Measurements from ENCODE around the gene MYO1A.

MYO1A gene

GRCh38 chr12:57087010-57087690, 37.2 kb upstream of the MYO1A start (continued):
- no peak for TF ChIP-seq YY1 (tag by site-specific recombination; IDR thresholded peaks at IDR 0.05)
- TF ChIP-seq GLI4 (tag by site-specific recombination; IDR thresholded peaks at IDR 0.05), result no peak
- no peak for TF ChIP-seq REPIN1 (tag by site-specific recombination; IDR thresholded peaks at IDR 0.05; ENCODE audit: low read depth)
- TF ChIP-seq ZNF701 (tag by site-specific recombination; IDR thresholded peaks at IDR 0.05), result no peak
- TF ChIP-seq ZNF138 (tag by site-specific recombination; IDR thresholded peaks at IDR 0.05; ENCODE audit: borderline replicate concordance), result no peak
- TF ChIP-seq ZNF549 (tag by site-specific recombination; IDR thresholded peaks at IDR 0.05), result no peak
- TF ChIP-seq ZNF555 (tag by site-specific recombination; conservative IDR thresholded peaks at IDR 0.05), result no peak
- no peak for TF ChIP-seq ZNF654 (tag by site-specific recombination; IDR thresholded peaks at IDR 0.05; ENCODE audit: low read depth)
- no peak for TF ChIP-seq ZNF248 (tag by site-specific recombination; IDR thresholded peaks at IDR 0.05)
- no peak for TF ChIP-seq BCL11B (tag by site-specific recombination; IDR thresholded peaks at IDR 0.05; ENCODE audit: low read depth)
- no peak for TF ChIP-seq ZNF140 (tag by site-specific recombination; IDR thresholded peaks at IDR 0.05)
- TF ChIP-seq SP3 (tag by site-specific recombination; IDR thresholded peaks at IDR 0.05), result peak; percentile 42
- TF ChIP-seq ZNF335 (tag by site-specific recombination; conservative IDR thresholded peaks at IDR 0.05), result peak; percentile 16; the same call in 1 of the 2 replicates
- TF ChIP-seq ZNF174 (tag by site-specific recombination; IDR thresholded peaks at IDR 0.05), result no peak
- TF ChIP-seq ZNF354C (tag by site-specific recombination; IDR thresholded peaks at IDR 0.05; ENCODE audit: borderline replicate concordance, low read depth), result no peak
- no peak for TF ChIP-seq ZNF133 (tag by site-specific recombination; IDR thresholded peaks at IDR 0.05)
- TF ChIP-seq ZBTB1 (tag by site-specific recombination; IDR thresholded peaks at IDR 0.05), result no peak
- no peak for TF ChIP-seq ZNF48 (tag by site-specific recombination; IDR thresholded peaks at IDR 0.05)
- TF ChIP-seq KLF17 (tag by site-specific recombination; IDR thresholded peaks at IDR 0.05), result 0 out of 2 replicates have a peak, but pooled peaks have one; percentile 13
- peak; percentile 55; the same call in 1 of the 2 replicates for TF ChIP-seq GLIS1 (tag by site-specific recombination; IDR thresholded peaks at IDR 0.05)
- peak; percentile 43; the same call in 1 of the 2 replicates for TF ChIP-seq ZNF24 (tag by site-specific recombination; IDR thresholded peaks at IDR 0.05)
- no peak for TF ChIP-seq ZNF76 (tag by site-specific recombination; IDR thresholded peaks at IDR 0.05; ENCODE audit: borderline replicate concordance, low read depth)
- TF ChIP-seq ZNF394 (tag by site-specific recombination; IDR thresholded peaks at IDR 0.05; ENCODE audit: borderline replicate concordance), result 0 out of 2 replicates have a peak, but pooled peaks have one; percentile 12
- TF ChIP-seq ZNF433 (tag by site-specific recombination; IDR thresholded peaks at IDR 0.05; ENCODE audit: low read depth), result no peak
- 0 out of 2 replicates have a peak, but pooled peaks have one; percentile 25 for TF ChIP-seq ZNF561 (tag by site-specific recombination; IDR thresholded peaks at IDR 0.05; ENCODE audit: borderline replicate concordance)
- TF ChIP-seq ZBTB17 (tag by site-specific recombination; IDR thresholded peaks at IDR 0.05), result no peak
- TF ChIP-seq ZNF423 (tag by site-specific recombination; IDR thresholded peaks at IDR 0.05), result peak; percentile 73; the same call in 1 of the 2 replicates
- no peak for TF ChIP-seq PBX3 (CRISPR knock-in tag; IDR thresholded peaks at IDR 0.05)
- 0 out of 2 replicates have a peak, but pooled peaks have one; percentile 32 for TF ChIP-seq ZSCAN23 (tag by site-specific recombination; IDR thresholded peaks at IDR 0.05)
- peak; percentile 35; the same call in 1 of the 2 replicates for TF ChIP-seq ZEB2 (tag by site-specific recombination; IDR thresholded peaks at IDR 0.05)
- no peak for TF ChIP-seq ZNF274 (IDR thresholded peaks at IDR 0.05; ENCODE audit: low read length)
- TF ChIP-seq ZNF274 (tag by site-specific recombination; IDR thresholded peaks at IDR 0.05; ENCODE audit: borderline replicate concordance), result no peak
- TF ChIP-seq ZNF670 (tag by site-specific recombination; IDR thresholded peaks at IDR 0.05; ENCODE audit: low read depth), result no peak
- no peak for TF ChIP-seq ZNF623 (tag by site-specific recombination; IDR thresholded peaks at IDR 0.05)
- TF ChIP-seq ZNF350 (tag by site-specific recombination; IDR thresholded peaks at IDR 0.05), result no peak
- peak; percentile 80 for TF ChIP-seq SP2 (tag by site-specific recombination; IDR thresholded peaks at IDR 0.05)

All from HEK293 (cell line).